K562 (cell line): ENCODE data around the gene ESPL1. TPM values are rescaled to one million over a fixed set of nuclear protein-coding genes. Genes with fewer than 3 reads are reported as not detected.

ENCODE experiments used
- ATAC-seq: fragments of 200-7000 bp; cut with Tn5 transposase; 3 replicates; pipeline ENCODE4 v1.9.1; 2020; ENCODE audit warnings: moderate library complexity
- BruUV-seq: library from RNA; stranded (reverse); fragments of 400-500 nt; replicated peaks from 2 replicates; lab custom pipeline; 2021; lab: Mats Ljungman, UMichigan
- CTCF ChIA-PET: fragments of 300-600 bp; formaldehyde crosslinking; extraction: SDS; loops from one replicate; lab custom pipeline; 2021; ENCODE audit warnings: low intra/inter-chr PET ratio; lab: Yijun Ruan, JAX
- POLR2A ChIA-PET: fragments of 300-600, 350-650 bp; sonication (Branson Sonifier 250); formaldehyde crosslinking; extraction: SDS; loops from one replicate; lab custom pipeline; 2021; ENCODE audit warnings: antibody characterized with exemption, inconsistent platforms; lab: Yijun Ruan, JAX
- DNase-seq, 4 experiments: peaks; one replicate each; pipeline versions ENCODE4 v3.0.0 to v3.0.0-alpha.2; 2011 to 2018; ENCODE audit warnings: low spot score in 3 of 4, mixed read lengths in 3 of 4; ENCODE audit errors: extremely low read depth in 1 of 4
- FAIRE-seq: peaks from 2 replicates; lab custom pipeline; 2011; peaks lifted over from hg19 to GRCh38; lab: Jason Lieb, UNC
- H2AFZ ChIP-seq: 2 replicates; pipeline ENCODE4 v1.6.0; 2011; ENCODE audit warnings: low read depth, low read length, control low read depth, inconsistent platforms
- H3K27ac ChIP-seq: fragments of 200-600 bp; 3 replicates; pipeline ENCODE4 v1.8.0; 2011; ENCODE audit warnings: low read depth, mild to moderate bottlenecking, control low read depth, inconsistent platforms, low read length, moderate library complexity, mixed read lengths; ENCODE audit errors: extremely low read depth
- H3K27me3 ChIP-seq, 2 experiments: fragments of 300-600 bp in 1 of 2; 2 replicates in 1 of 2; 3 replicates in 1 of 2; pipeline versions ENCODE4 v1.6.0 to v1.8.0; 2011; ENCODE audit warnings: inconsistent platforms in 2 of 2, low read length in 2 of 2, mild to moderate bottlenecking in 1 of 2, mixed read lengths in 1 of 2, moderate library complexity in 1 of 2; ENCODE audit not compliant: control insufficient read depth in 2 of 2, insufficient read depth in 2 of 2
- H3K36me3 ChIP-seq: fragments of 300-600 bp; 3 replicates; pipeline ENCODE4 v1.8.0; 2011; ENCODE audit warnings: mild to moderate bottlenecking, low read length, inconsistent platforms; ENCODE audit not compliant: control insufficient read depth, insufficient read depth
- H3K4me1 ChIP-seq, 2 experiments: fragments of 200-600 bp in 1 of 2; replicated peaks in 1 of 2; 2 replicates in 1 of 2; 3 replicates in 1 of 2; pipeline versions ENCODE4 v1.5.1 to v1.8.0; 2011; ENCODE audit warnings: inconsistent platforms in 2 of 2, low read length in 2 of 2, mild to moderate bottlenecking in 1 of 2, mixed read lengths in 1 of 2, moderate library complexity in 1 of 2; ENCODE audit not compliant: control insufficient read depth in 2 of 2, insufficient read depth in 2 of 2
- H3K4me2 ChIP-seq: 2 replicates; pipeline ENCODE4 v1.6.1; 2011; ENCODE audit warnings: low read length, control low read depth, inconsistent platforms, mixed read lengths; ENCODE audit not compliant: insufficient read depth
- H3K4me3 ChIP-seq: fragments of 200-600 bp; sonication (generic), shearing (Covaris generic); 2 replicates; pipeline ENCODE4 v1.5.1; 2016; ENCODE audit warnings: control low read depth, inconsistent platforms
- H3K79me2 ChIP-seq: fragments of 200-600 bp; 3 replicates; pipeline ENCODE4 v1.8.0; 2011; ENCODE audit warnings: low read length, inconsistent platforms; ENCODE audit not compliant: control insufficient read depth, insufficient read depth
- H3K9ac ChIP-seq, 2 experiments: 2 replicates each; pipeline versions ENCODE4 v1.6.0 to v1.6.1; 2011; ENCODE audit warnings: low read depth in 2 of 2, low read length in 2 of 2, control low read depth in 1 of 2, inconsistent platforms in 1 of 2, mild to moderate bottlenecking in 1 of 2, mixed read lengths in 1 of 2; ENCODE audit not compliant: insufficient read depth in 1 of 2
- H3K9me1 ChIP-seq: one replicate; pipeline ENCODE4 v1.6.0; 2011; ENCODE audit warnings: inconsistent platforms, mild to moderate bottlenecking, low read length, moderate library complexity; ENCODE audit not compliant: control insufficient read depth, insufficient read depth
- H3K9me3 ChIP-seq: replicated peaks from 2 replicates; pipeline ENCODE4 v1.5.1; 2011; ENCODE audit warnings: low read depth, low read length, inconsistent platforms; ENCODE audit not compliant: control insufficient read depth, insufficient read depth
- H4K20me1 ChIP-seq: replicated peaks from 2 replicates; pipeline ENCODE4 v1.6.1; 2011; ENCODE audit warnings: low read length, inconsistent platforms, mixed read lengths; ENCODE audit not compliant: control insufficient read depth, insufficient read depth
- ELF4 ChIP-seq: fragments of 450-650 bp; formaldehyde crosslinking; IDR thresholded peaks from 2 replicates; pipeline ENCODE4 v1.4.0; 2022; ENCODE audit warnings: missing genetic modification characterization
- EZH2 ChIP-seq: IDR thresholded peaks from 2 replicates; pipeline ENCODE4 v1.6.1; 2012; ENCODE audit warnings: low read depth, mild to moderate bottlenecking, inconsistent platforms, low read length, borderline replicate concordance
- JUN ChIP-seq, 2 experiments: sonication (generic) in 1 of 2; formaldehyde crosslinking in 1 of 2; IDR thresholded peaks; 2 replicates each; pipeline versions ENCODE4 v1.6.1 to v1.8.0; 2012 to 2022; ENCODE audit warnings: borderline replicate concordance in 2 of 2, mild to moderate bottlenecking in 2 of 2, improper control_type of control experiment in 1 of 2, low read depth in 1 of 2, low read length in 1 of 2, missing genetic modification reagents in 1 of 2
- LCOR ChIP-seq: sonication (generic); formaldehyde crosslinking; IDR thresholded peaks from 2 replicates; pipeline ENCODE4 v1.8.0; 2022; ENCODE audit warnings: mild to moderate bottlenecking, missing genetic modification reagents
- RUNX1 ChIP-seq: sonication (generic); IDR thresholded peaks from 2 replicates; pipeline ENCODE4 v1.6.1; 2016; ENCODE audit warnings: antibody characterized with exemption, low read depth
- ZNF740 ChIP-seq, 3 experiments: fragments of 200-800 bp in 1 of 3; sonication (Bioruptor generic) in 1 of 3; sonication (generic) in 1 of 3; formaldehyde crosslinking in 1 of 3; IDR thresholded peaks; 2 replicates each; pipeline versions ENCODE4 v1.6.1 to v1.8.0; 2016 to 2022; ENCODE audit warnings: mild to moderate bottlenecking in 2 of 3, missing compliant biosample characterization in 2 of 3, missing genetic modification characterization in 2 of 3, missing genetic modification reagents in 1 of 3
- WGBS: fragments of 100-300 bp; shearing (Covaris generic); methylation state at CpG from one replicate; pipeline ENCODE4 v1.1.6; 2016; ENCODE audit warnings: low coverage, mixed read lengths; ENCODE audit not compliant: insufficient coverage; ENCODE audit errors: missing lambda C conversion rate; 5-methylcytosine and 5-hydroxymethylcytosine counted together
- in situ Hi-C: fragments of 300-500 bp; cut with MboI; formaldehyde crosslinking; loops from 4 replicates; pipeline ENCODE4 v1.15.0; 2018; ENCODE audit warnings: inconsistent platforms, mixed read lengths
- intact Hi-C: fragments of 100-400 bp; cut with micrococcal nuclease; formaldehyde crosslinking; loops from 2 replicates; pipeline ENCODE4 v1.14.2; 2022
- polyA plus RNA-seq, 8 experiments: library from polyadenylated mRNA; depleted of rRNA in 4 of 8; stranded (reverse) in 5 of 8; unstranded in 3 of 8; fragments of >200 nt; fragmentation: Nextera tagmentation in 2 of 8; fragmentation: Illumina TruSeq in 1 of 8; extraction: Ambion mirVana in 2 of 8; extraction: Trizol in 1 of 8; gene quantifications; 2 replicates each; pipeline versions ENCODE4 v1.2.1 to v1.2.3, GENCODE V29; 2011 to 2014; ENCODE audit warnings: inconsistent platforms in 1 of 8, missing spikeins in 1 of 8
- total RNA-seq, 7 experiments: library from RNA; depleted of rRNA in 6 of 7; stranded (reverse); fragments of >200 nt in 6 of 7; fragmentation: Illumina TruSeq in 2 of 7; extraction: Trizol in 2 of 7; gene quantifications; 2 replicates each; pipeline versions ENCODE4 v1.2.1 to v1.2.3, GENCODE V29; 2011 to 2021; ENCODE audit warnings: low replicate concordance in 1 of 7
- TF ChIP-seq, protein P1 (sequence below): fragments of 250-450 bp; sonication (Bioruptor Pico); IDR thresholded peaks from 2 replicates; pipeline ENCODE4 v1.5.0; 2022; ENCODE audit warnings: mild to moderate bottlenecking

Gene ESPL1
- total and polyA plus RNA-seq, 9 of the 15 experiments (the other 6 are each of a cell fraction or from before 2014, with no cell fraction given): 1.2 to 55.0 (median 18.7) TPM

DNA sequence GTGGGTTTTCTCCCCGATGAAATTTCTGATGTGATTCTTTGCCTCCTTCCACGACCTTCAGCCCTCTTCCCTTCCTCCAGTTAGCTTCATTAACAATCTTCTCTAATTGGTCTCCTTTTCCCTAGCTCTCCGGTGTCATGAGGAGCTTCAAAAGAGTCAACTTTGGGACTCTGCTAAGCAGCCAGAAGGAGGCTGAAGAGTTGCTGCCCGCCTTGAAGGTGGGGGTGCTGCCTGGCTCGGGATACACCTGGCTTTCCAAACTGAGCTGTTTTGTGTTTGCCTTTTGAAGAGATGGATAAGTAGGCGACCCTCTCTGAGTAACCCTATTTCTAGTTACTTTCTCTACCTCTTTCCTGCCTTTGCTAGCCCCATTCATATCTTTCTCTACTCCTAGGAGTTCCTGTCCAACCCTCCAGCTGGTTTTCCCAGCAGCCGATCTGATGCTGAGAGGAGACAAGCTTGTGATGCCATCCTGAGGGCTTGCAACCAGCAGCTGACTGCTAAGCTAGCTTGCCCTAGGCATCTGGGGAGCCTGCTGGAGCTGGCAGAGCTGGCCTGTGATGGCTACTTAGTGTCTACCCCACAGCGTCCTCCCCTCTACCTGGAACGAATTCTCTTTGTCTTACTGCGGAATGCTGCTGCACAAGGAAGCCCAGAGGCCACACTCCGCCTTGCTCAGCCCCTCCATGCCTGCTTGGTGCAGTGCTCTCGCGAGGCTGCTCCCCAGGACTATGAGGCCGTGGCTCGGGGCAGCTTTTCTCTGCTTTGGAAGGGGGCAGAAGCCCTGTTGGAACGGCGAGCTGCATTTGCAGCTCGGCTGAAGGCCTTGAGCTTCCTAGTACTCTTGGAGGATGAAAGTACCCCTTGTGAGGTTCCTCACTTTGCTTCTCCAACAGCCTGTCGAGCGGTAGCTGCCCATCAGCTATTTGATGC is 797 bp downstream of the ESPL1 start:
- BruUV-seq: TSS peak; percentile 83
- POLR2A ChIA-PET: interaction anchor here (0.6 to 3.8 kb wide), 17 partner anchors 10 to 232 kb away, joined by 3 to 22 read pairs (median 6); partner anchors contain the start of genes AAAS, PFDN5 and TARBP2
- intact Hi-C loops: loop anchor here (1.0 to 2.0 kb wide), 3 partner anchors 48 to 56 kb away; partner anchors contain the start of gene AAAS
- in situ Hi-C loops: no loop called here
- peak overlapping the region; percentile 80 to 95 for H3K9ac ChIP-seq
- peaks cover 32% of the 10 kb centered on the region for H3K79me2 ChIP-seq
- H3K9me1 ChIP-seq: no peaks in the 10 kb centered on the region
- H3K9me3 ChIP-seq: no peaks in the 10 kb centered on the region
- H3K27ac ChIP-seq: peak overlapping the region; percentile 79
- no peaks in the 10 kb centered on the region for H4K20me1 ChIP-seq
- ATAC-seq (peak; percentile 23), FAIRE-seq (peak; percentile 42), DNase-seq (peak in 1 of 4 experiments; percentile 24)
- peaks cover 37% of the 10 kb centered on the region; the same call in 2 of the 3 replicates for H3K36me3 ChIP-seq
- TF ChIP-seq JUN (IDR thresholded peaks at IDR 0.05; ENCODE audit: borderline replicate concordance, low read depth, low read length) (no peak), JUN (CRISPR knock-in tag; IDR thresholded peaks at IDR 0.05; ENCODE audit: borderline replicate concordance) (0 out of 2 replicates have a peak, but pooled peaks have one; percentile 32), ZNF740 (CRISPR knock-in tag; IDR thresholded peaks at IDR 0.05) (no peak), ZNF740 (tag; IDR thresholded peaks at IDR 0.05) (0 out of 4 replicates have a peak, but pooled peaks of 1 of the 2 experiments have one; percentile 44), EZH2 (no peak), ELF4 (no peak), LCOR (CRISPR knock-in tag) (no peak), RUNX1 (no peak)
- TF ChIP-seq, protein P1, sequence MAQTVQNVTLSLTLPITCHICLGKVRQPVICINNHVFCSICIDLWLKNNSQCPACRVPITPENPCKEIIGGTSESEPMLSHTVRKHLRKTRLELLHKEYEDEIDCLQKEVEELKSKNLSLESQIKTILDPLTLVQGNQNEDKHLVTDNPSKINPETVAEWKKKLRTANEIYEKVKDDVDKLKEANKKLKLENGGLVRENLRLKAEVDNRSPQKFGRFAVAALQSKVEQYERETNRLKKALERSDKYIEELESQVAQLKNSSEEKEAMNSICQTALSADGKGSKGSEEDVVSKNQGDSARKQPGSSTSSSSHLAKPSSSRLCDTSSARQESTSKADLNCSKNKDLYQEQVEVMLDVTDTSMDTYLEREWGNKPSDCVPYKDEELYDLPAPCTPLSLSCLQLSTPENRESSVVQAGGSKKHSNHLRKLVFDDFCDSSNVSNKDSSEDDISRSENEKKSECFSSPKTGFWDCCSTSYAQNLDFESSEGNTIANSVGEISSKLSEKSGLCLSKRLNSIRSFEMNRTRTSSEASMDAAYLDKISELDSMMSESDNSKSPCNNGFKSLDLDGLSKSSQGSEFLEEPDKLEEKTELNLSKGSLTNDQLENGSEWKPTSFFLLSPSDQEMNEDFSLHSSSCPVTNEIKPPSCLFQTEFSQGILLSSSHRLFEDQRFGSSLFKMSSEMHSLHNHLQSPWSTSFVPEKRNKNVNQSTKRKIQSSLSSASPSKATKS (CRISPR knock-in tag): no peak
- CTCF ChIA-PET: interaction anchor here (0.6 to 1.3 kb wide), 4 partner anchors 53 to 57 kb away, joined by 3 to 4 read pairs (median 3); no protein-coding TSS in a partner anchor
- peak overlapping the region; percentile 95 for H3K4me2 ChIP-seq
- H3K4me3 ChIP-seq: peak overlapping the region; percentile 64
- no peaks in the 10 kb centered on the region for H3K27me3 ChIP-seq
- H2AFZ ChIP-seq: peak overlapping the region; percentile 98
- peaks cover 24 to 43% of the 10 kb centered on the region in 2 experiments; a peak in 4 of 5 replicates for H3K4me1 ChIP-seq
- 56% methylated on average over 20 of the region's 20 CpGs for WGBS
